GM08714 (cell line): ENCODE data around the gene ZNF770.

Experiments
- H3K4me3 ChIP-seq: fragments of 200-500 bp; sonication (Bioruptor generic); 2 replicates; pipeline ENCODE4 v1.5.1; 2014; ENCODE audit warnings: mild to moderate bottlenecking, low read length, inconsistent platforms
- ZNF274 ChIP-seq: IDR thresholded peaks from 2 replicates; pipeline ENCODE4 v1.6.1; 2012; ENCODE audit warnings: mild to moderate bottlenecking, low read depth, low read length

The ZNF770 gene

GRCh38 chr15:34988027-34988902, at the start of gene ZNF770:
Gene ZNF770, minus strand, starts transcription at chr15:34988287. Its CDS starts 4,853 bp downstream, at chr15:34983434.
- no peak for TF ChIP-seq ZNF274

GRCh38 chr15:35028235-35028984, 40.3 kb upstream of the ZNF770 start:
- no peak for TF ChIP-seq ZNF274
- no peak overlapping the region for H3K4me3 ChIP-seq

More at GRCh38 chr15:34988027-34988902, at the start of gene ZNF770:
- peak within 1 kb of the TSS; percentile 98 for H3K4me3 ChIP-seq

GRCh38 chr15:35023804-35024203, 35.7 kb upstream of the ZNF770 start:
- H3K4me3 ChIP-seq: no peak overlapping the region
- TF ChIP-seq ZNF274: no peak

GRCh38 chr15:35020974-35021373, 32.9 kb upstream of the ZNF770 start:
- no peak overlapping the region for H3K4me3 ChIP-seq
- no peak for TF ChIP-seq ZNF274

GRCh38 chr15:35019404-35020327, 31.6 kb upstream of the ZNF770 start:
- H3K4me3 ChIP-seq: no peak overlapping the region
- TF ChIP-seq ZNF274: no peak

- no peak for TF ChIP-seq ZNF274
- no peak overlapping the region for H3K4me3 ChIP-seq
Measured at GRCh38 chr15:35014241-35014640, 26.2 kb upstream of the ZNF770 start.

GRCh38 chr15:35013370-35013769, 25.3 kb upstream of the ZNF770 start:
- no peak for TF ChIP-seq ZNF274
- H3K4me3 ChIP-seq: no peak overlapping the region

- no peak overlapping the region for H3K4me3 ChIP-seq
- TF ChIP-seq ZNF274: no peak
Measured at GRCh38 chr15:35007397-35007796, 19.3 kb upstream of the ZNF770 start.

- no peak for TF ChIP-seq ZNF274
Measured at GRCh38 chr15:35005933-35006332, 17.8 kb upstream of the ZNF770 start.

GRCh38 chr15:35003928-35004327, 15.8 kb upstream of the ZNF770 start:
- no peak overlapping the region for H3K4me3 ChIP-seq
- no peak for TF ChIP-seq ZNF274

More at GRCh38 chr15:35005933-35006332, 17.8 kb upstream of the ZNF770 start:
- no peak overlapping the region for H3K4me3 ChIP-seq

GRCh38 chr15:35000511-35000910, 12.4 kb upstream of the ZNF770 start:
- H3K4me3 ChIP-seq: no peak overlapping the region
- no peak for TF ChIP-seq ZNF274

- H3K4me3 ChIP-seq: no peak overlapping the region
- no peak for TF ChIP-seq ZNF274
Measured at GRCh38 chr15:34999906-35000305, 11.8 kb upstream of the ZNF770 start.

GRCh38 chr15:34994925-34995324, 6.8 kb upstream of the ZNF770 start:
- no peak overlapping the region for H3K4me3 ChIP-seq
- TF ChIP-seq ZNF274: no peak

GRCh38 chr15:34993877-34994276, 5.8 kb upstream of the ZNF770 start:
- TF ChIP-seq ZNF274: no peak
- no peak overlapping the region for H3K4me3 ChIP-seq
